NCI-H345 treated with DMSO at 0.1 percent for 48 hours (cell line): ENCODE data around the gene TRNT1.

Experiments
- DNase-seq: peaks from one replicate; lab custom pipeline; 2025; ENCODE audit not compliant: unreplicated experiment; lab: John Stamatoyannopoulos, UW

TRNT1 gene

GRCh38 chr3:3177861-3178497, 51.2 kb downstream of the TRNT1 start:
- no peak for DNase-seq

- DNase-seq: no peak
These were observed 52.0 kb downstream of the TRNT1 start for GRCh38 chr3:3178498-3179328.

GRCh38 chr3:3179407-3180094, 52.8 kb downstream of the TRNT1 start, which contains the start of gene CRBN:
TSS of gene CRBN (minus strand) at chr3:3179691. CDS start at chr3:3179687, 4 bp downstream.
- DNase-seq: peak; percentile 62

GRCh38 chr3:3180456-3180855, 53.7 kb downstream of the TRNT1 start:
- no peak for DNase-seq

- DNase-seq: no peak
These were observed 58.1 kb downstream of the TRNT1 start for GRCh38 chr3:3184876-3185275.

- no peak for DNase-seq
These were observed 62.5 kb downstream of the TRNT1 start for GRCh38 chr3:3189102-3189727.

- no peak for DNase-seq
These were observed 63.2 kb downstream of the TRNT1 start for GRCh38 chr3:3189961-3190360.

- DNase-seq: no peak
These were observed 65.0 kb downstream of the TRNT1 start for GRCh38 chr3:3191675-3192285.

- DNase-seq: no peak
These were observed 65.5 kb downstream of the TRNT1 start for GRCh38 chr3:3192286-3192675.

GRCh38 chr3:3194861-3195260, 68.1 kb downstream of the TRNT1 start:
- DNase-seq: no peak

GRCh38 chr3:3196148-3196861, 69.6 kb downstream of the TRNT1 start:
- no peak for DNase-seq
